Measurements from ENCODE around the gene PCCA. TPM values are rescaled to one million over a fixed set of nuclear protein-coding genes. Genes with fewer than 3 reads are reported as not detected.

PCCA gene
- polyA plus RNA-seq, 1 experiment = 3.0 TPM

- no peak for TF ChIP-seq CTCF (IDR thresholded peaks at IDR 0.05; ENCODE audit: insufficient read depth, low read depth, low read length)
- no peak overlapping the region for H3K4me3 ChIP-seq (ENCODE audit: low read depth, low read length)
- CTCF ChIA-PET = interaction anchor here (1.2 kb wide), 1 partner anchor 18 kb away, joined by 4 read pairs; the partner anchor contains the start of gene PCCA
- H3K36me3 ChIP-seq (ENCODE audit: control insufficient read depth, insufficient read depth, low read length) = no peaks in the 10 kb centered on the region
- POLR2A ChIA-PET = interaction anchor here (0.5 kb wide), 1 partner anchor 11 kb away, joined by 15 read pairs; no protein-coding TSS in a partner anchor
- H3K27me3 ChIP-seq (ENCODE audit: control insufficient read depth, insufficient read depth, low read length) = no peaks in the 10 kb centered on the region
- DNase-seq (ENCODE audit: low read depth) = no peak
Observed at GRCh38 chr13:100106705-100107104, 17.8 kb downstream of the PCCA start.

- ChIA-PET POLR2A (no interaction called here), CTCF (no interaction called here)
- no peaks in the 10 kb centered on the region; the same call in 1 of the 2 replicates for H3K36me3 ChIP-seq (ENCODE audit: control insufficient read depth, insufficient read depth, low read length)
- no peaks in the 10 kb centered on the region for H3K27me3 ChIP-seq (ENCODE audit: control insufficient read depth, insufficient read depth, low read length)
- no peak for TF ChIP-seq CTCF (IDR thresholded peaks at IDR 0.05; ENCODE audit: insufficient read depth, low read depth, low read length)
- no peak for DNase-seq (ENCODE audit: low read depth)
- no peak overlapping the region for H3K4me3 ChIP-seq (ENCODE audit: low read depth, low read length)
Observed at GRCh38 chr13:100108913-100109507, 20.1 kb downstream of the PCCA start.

GRCh38 chr13:100110269-100110668 lies 21.4 kb downstream of the PCCA start:
- Histone ChIP-seq H3K36me3 (ENCODE audit: control insufficient read depth, insufficient read depth, low read length) (peaks cover 2% of the 10 kb centered on the region; the same call in 1 of the 2 replicates), H3K27me3 (ENCODE audit: control insufficient read depth, insufficient read depth, low read length) (no peaks in the 10 kb centered on the region), H3K4me3 (ENCODE audit: low read depth, low read length) (no peak overlapping the region)
- CTCF ChIA-PET = no interaction called here
- no peak for DNase-seq (ENCODE audit: low read depth)
- TF ChIP-seq CTCF (IDR thresholded peaks at IDR 0.05; ENCODE audit: insufficient read depth, low read depth, low read length) = no peak
- POLR2A ChIA-PET = no interaction called here

- no peak for TF ChIP-seq CTCF (IDR thresholded peaks at IDR 0.05; ENCODE audit: insufficient read depth, low read depth, low read length)
- POLR2A ChIA-PET = interaction anchor here (0.7 kb wide), 1 partner anchor 73 kb away, joined by 3 read pairs; no protein-coding TSS in a partner anchor
- CTCF ChIA-PET = no interaction called here
Observed at GRCh38 chr13:100112186-100112838, 23.4 kb downstream of the PCCA start.

GRCh38 chr13:100115693-100116254 lies 26.9 kb downstream of the PCCA start:
- TF ChIP-seq CTCF (IDR thresholded peaks at IDR 0.05; ENCODE audit: insufficient read depth, low read depth, low read length) = no peak
- Histone ChIP-seq H3K4me3 (ENCODE audit: low read depth, low read length) (no peak overlapping the region), H3K27me3 (ENCODE audit: control insufficient read depth, insufficient read depth, low read length) (no peaks in the 10 kb centered on the region), H3K36me3 (ENCODE audit: control insufficient read depth, insufficient read depth, low read length) (peaks cover 2% of the 10 kb centered on the region; the same call in 1 of the 2 replicates)
- DNase-seq (ENCODE audit: low read depth) = no peak
- ChIA-PET CTCF (interaction anchor here (0.6 kb wide), 1 partner anchor 28 kb away, joined by 4 read pairs; no protein-coding TSS in a partner anchor), POLR2A (no interaction called here)

More at GRCh38 chr13:100112186-100112838, 23.4 kb downstream of the PCCA start:
- DNase-seq (ENCODE audit: low read depth) = no peak
- Histone ChIP-seq H3K27me3 (ENCODE audit: control insufficient read depth, insufficient read depth, low read length) (no peaks in the 10 kb centered on the region), H3K4me3 (ENCODE audit: low read depth, low read length) (no peak overlapping the region), H3K36me3 (ENCODE audit: control insufficient read depth, insufficient read depth, low read length) (peaks cover 2% of the 10 kb centered on the region; the same call in 1 of the 2 replicates)
